ENCODE results near the gene PLA2G4B. TPM values are rescaled to one million over a fixed set of nuclear protein-coding genes. Genes with fewer than 3 reads are reported as not detected.

PLA2G4B gene
- total RNA-seq, 1 experiment from 2014 or later = 3.7 TPM

DNA sequence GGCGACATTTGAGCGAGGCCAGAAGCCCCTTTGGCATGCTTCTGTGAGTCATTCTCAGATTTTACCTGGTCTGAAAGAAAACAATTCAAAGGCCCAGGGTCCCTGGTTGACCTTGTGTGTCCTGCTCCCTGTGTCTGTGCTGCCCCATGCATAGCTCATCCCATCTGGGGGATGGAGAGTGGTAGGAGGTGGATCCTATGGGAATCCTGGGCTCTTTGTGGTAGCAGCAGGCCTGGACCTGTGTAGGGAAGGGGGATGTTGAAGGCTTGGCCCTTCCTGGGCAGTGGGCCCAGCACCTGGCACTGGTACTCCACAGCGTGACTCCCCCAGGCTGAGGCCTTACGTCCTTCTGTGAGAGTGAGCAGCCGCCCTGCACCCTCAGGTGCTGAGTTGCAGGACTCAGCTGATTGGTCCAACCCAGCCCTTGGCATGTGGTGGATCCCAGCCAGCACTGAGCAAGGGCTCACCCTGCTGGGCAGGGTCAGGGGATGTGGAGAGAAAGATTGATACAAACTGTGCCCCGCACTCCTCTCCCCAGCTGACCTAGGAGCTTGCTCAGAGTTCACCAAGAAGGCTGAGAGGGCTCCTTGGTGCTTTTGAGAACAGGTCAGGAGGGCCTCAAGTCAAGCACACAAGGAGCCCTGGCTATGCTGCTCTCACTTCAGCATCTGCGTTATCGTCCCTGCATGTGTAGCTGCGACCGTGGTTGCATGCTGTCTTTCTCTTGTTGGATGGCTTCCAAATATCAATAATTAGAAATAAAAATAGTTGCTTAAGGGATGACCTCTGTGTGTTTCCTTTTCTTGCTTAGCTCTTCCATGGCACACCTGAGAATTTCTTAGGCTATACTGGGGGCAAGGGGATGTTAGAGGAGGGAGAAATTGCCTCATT lies 32.1 kb upstream of the PLA2G4B start:
- no peak overlapping the region for H3K4me2 ChIP-seq (ENCODE audit: insufficient read depth, insufficient read length, low read length)
- DNase-seq = peak; percentile 57
- H2BK15ac ChIP-seq (ENCODE audit: low read depth, low read length) = no peak overlapping the region
- Mint-ChIP-seq H3K4me1 (peaks cover 3 to 16% of the 10 kb centered on the region in 2 experiments), H3K27me3 (ENCODE audit: low read depth) (no peaks in the 10 kb centered on the region), H3K27ac (peak overlapping the region in 1 of 3 experiments; percentile 82; a peak in 1 of 7 replicates), H3K4me3 (no peak overlapping the region), H3K36me3 (ENCODE audit: insufficient read depth in 1 of 3, low read depth in 3 of 3) (no peaks in the 10 kb centered on the region; a peak in 1 of 7 replicates), H3K9me3 (no peaks in the 10 kb centered on the region; a peak in 1 of 5 replicates)
- no peak overlapping the region for H4K5ac ChIP-seq (ENCODE audit: insufficient read length, low read depth, low read length)
- H3K4ac ChIP-seq (ENCODE audit: low read depth, low read length) = no peak overlapping the region
- no CpG with 5 or more reads among the region's 10 CpGs for WGBS (ENCODE audit: extremely low coverage, insufficient read length, low lambda C conversion rate)
- H3K4me1 ChIP-seq (ENCODE audit: insufficient read depth, low read length) = no peaks in the 10 kb centered on the region
- peak; percentile 52 for TF ChIP-seq CTCF (conservative IDR thresholded peaks at IDR 0.05)
- no peak overlapping the region for H3K14ac ChIP-seq (ENCODE audit: insufficient read depth, low read length)
- no peak overlapping the region for H2AFZ ChIP-seq (ENCODE audit: low read length)
- H2BK12ac ChIP-seq (ENCODE audit: insufficient read length, low read depth, low read length) = no peak overlapping the region
- H2BK5ac ChIP-seq (ENCODE audit: insufficient read length, low read length) = no peak overlapping the region
- H3K23me2 ChIP-seq (ENCODE audit: insufficient read length, low read depth, low read length, poor library complexity, severe bottlenecking) = no peaks in the 10 kb centered on the region
- no peak overlapping the region for H2BK20ac ChIP-seq (ENCODE audit: low read depth, low read length, poor library complexity, severe bottlenecking)
- no peak overlapping the region for H3K56ac ChIP-seq (ENCODE audit: insufficient read length, low read depth, low read length)
- H2AK5ac ChIP-seq (ENCODE audit: insufficient read length, low read length) = no peak overlapping the region
- no peak overlapping the region for H4K91ac ChIP-seq (ENCODE audit: insufficient read length, low read depth, low read length)
- H3K23ac ChIP-seq (ENCODE audit: insufficient read length, low read depth, low read length) = no peak overlapping the region
- no peak overlapping the region for H2BK120ac ChIP-seq (ENCODE audit: low read depth, low read length, poor library complexity, severe bottlenecking)
- H3K9me3 ChIP-seq (ENCODE audit: control insufficient read depth, low read depth, low read length) = no peaks in the 10 kb centered on the region
- H3K18ac ChIP-seq (ENCODE audit: insufficient read length, low read depth, low read length) = no peak overlapping the region
- no peak overlapping the region for H4K8ac ChIP-seq (replicated peaks; ENCODE audit: insufficient read length, low read depth, low read length)
- H3K79me1 ChIP-seq (ENCODE audit: insufficient read depth, low read depth, low read length, poor library complexity, severe bottlenecking) = no peaks in the 10 kb centered on the region
- H3K27ac ChIP-seq (ENCODE audit: insufficient read length, low read depth, low read length) = no peak overlapping the region
- no peak overlapping the region for H3K9ac ChIP-seq (ENCODE audit: extremely low read depth, insufficient read length, low read length)
- no peaks in the 10 kb centered on the region for H3K27me3 ChIP-seq (ENCODE audit: insufficient read depth, low read length)
- H3T11ph ChIP-seq (ENCODE audit: low read length) = no peak overlapping the region
- H4K20me1 ChIP-seq (ENCODE audit: control insufficient read depth, insufficient read depth, insufficient read length) = no peaks in the 10 kb centered on the region
- no peaks in the 10 kb centered on the region for H3K79me2 ChIP-seq (ENCODE audit: insufficient read depth, low read length)
